Osteoblast (primary cell): Measurements from ENCODE around the gene CPT1B. TPM values are rescaled to one million over a fixed set of nuclear protein-coding genes. Genes with fewer than 3 reads are reported as not detected.

Experiments
- DNase-seq: peaks from one replicate; pipeline ENCODE4 v3.0.0; 2011; ENCODE audit warnings: low spot score, mixed read lengths; ENCODE audit not compliant: insufficient read length; ENCODE audit errors: missing footprints
- H2AFZ ChIP-seq: 2 replicates; pipeline ENCODE4 v1.6.0; 2011; ENCODE audit warnings: mild to moderate bottlenecking, low read length
- H3K27ac ChIP-seq: 2 replicates; pipeline ENCODE4 v1.5.1; 2011; ENCODE audit warnings: mild to moderate bottlenecking, low read depth, low read length, moderate library complexity
- H3K27me3 ChIP-seq: 2 replicates; pipeline ENCODE4 v1.6.0; 2012; ENCODE audit warnings: mild to moderate bottlenecking, control low read depth, inconsistent platforms, low read length, moderate library complexity; ENCODE audit not compliant: insufficient read depth
- H3K36me3 ChIP-seq: 2 replicates; pipeline ENCODE4 v1.5.1; 2011; ENCODE audit warnings: mild to moderate bottlenecking, low read length, control low read depth, moderate library complexity; ENCODE audit not compliant: insufficient read depth
- H3K4me1 ChIP-seq: 2 replicates; pipeline ENCODE4 v1.5.1; 2011; ENCODE audit warnings: mild to moderate bottlenecking, low read length, control low read depth, moderate library complexity; ENCODE audit not compliant: insufficient read depth
- H3K4me2 ChIP-seq: 2 replicates; pipeline ENCODE4 v1.6.0; 2011; ENCODE audit warnings: mild to moderate bottlenecking, low read length; ENCODE audit not compliant: insufficient read depth
- H3K4me3 ChIP-seq: fragments of 200-600 bp; sonication (generic); 3 replicates; pipeline ENCODE4 v1.5.1; 2012; ENCODE audit warnings: mild to moderate bottlenecking, low read length, inconsistent platforms; ENCODE audit not compliant: insufficient read depth
- H3K79me2 ChIP-seq: 2 replicates; pipeline ENCODE4 v1.6.0; 2012; ENCODE audit warnings: mild to moderate bottlenecking, low read length, control low read depth, inconsistent platforms; ENCODE audit not compliant: insufficient read depth
- H3K9me3 ChIP-seq: 2 replicates; pipeline ENCODE4 v1.5.1; 2011; ENCODE audit warnings: low read depth, low read length, control low read depth
- H4K20me1 ChIP-seq: 2 replicates; pipeline ENCODE4 v1.6.0; 2012; ENCODE audit warnings: mild to moderate bottlenecking, low read length, control low read depth; ENCODE audit not compliant: insufficient read depth
- CTCF ChIP-seq: IDR thresholded peaks from 2 replicates; pipeline ENCODE4 v1.5.1; 2011; ENCODE audit warnings: mild to moderate bottlenecking, low read depth, low read length, moderate library complexity; ENCODE audit errors: extremely low read depth
- total RNA-seq: library from RNA; depleted of rRNA; stranded (reverse); fragments of >200 nt; gene quantifications from 2 replicates; pipeline ENCODE4 v1.2.3, GENCODE V29; 2012

The CPT1B gene
- total RNA-seq, 1 donor, result 1.8 TPM

GRCh38 chr22:50595189-50595588, 17.0 kb upstream of the CPT1B start:
- H3K4me1 ChIP-seq, result no peaks in the 10 kb centered on the region
- H3K27me3 ChIP-seq, result peaks cover 9% of the 10 kb centered on the region
- no peaks in the 10 kb centered on the region for H3K9me3 ChIP-seq
- no peaks in the 10 kb centered on the region for H3K79me2 ChIP-seq
- no peak overlapping the region for H3K4me3 ChIP-seq
- H3K27ac ChIP-seq, result no peak overlapping the region
- H2AFZ ChIP-seq, result no peak overlapping the region
- H3K36me3 ChIP-seq, result no peaks in the 10 kb centered on the region
- peak; percentile 37 for DNase-seq
- H3K4me2 ChIP-seq, result no peak overlapping the region
- no peak for TF ChIP-seq CTCF
- H4K20me1 ChIP-seq, result peaks cover 4% of the 10 kb centered on the region

GRCh38 chr22:50587407-50587806, 9.2 kb upstream of the CPT1B start:
- peak; percentile 1 for DNase-seq
- no peak overlapping the region for H3K4me3 ChIP-seq
- H3K4me1 ChIP-seq, result peaks cover 7% of the 10 kb centered on the region
- peaks cover 4% of the 10 kb centered on the region for H3K79me2 ChIP-seq
- H3K9me3 ChIP-seq, result no peaks in the 10 kb centered on the region
- no peaks in the 10 kb centered on the region for H3K36me3 ChIP-seq
- no peak for TF ChIP-seq CTCF
- H2AFZ ChIP-seq, result no peak overlapping the region
- H3K27me3 ChIP-seq, result peaks cover 3% of the 10 kb centered on the region
- H4K20me1 ChIP-seq, result no peaks in the 10 kb centered on the region
- H3K4me2 ChIP-seq, result no peak overlapping the region
- no peak overlapping the region for H3K27ac ChIP-seq

GRCh38 chr22:50586416-50586815, 8.2 kb upstream of the CPT1B start:
- H3K9me3 ChIP-seq, result no peaks in the 10 kb centered on the region
- TF ChIP-seq CTCF, result no peak
- peak; percentile 22 for DNase-seq
- H3K27ac ChIP-seq, result no peak overlapping the region
- H3K27me3 ChIP-seq, result peaks cover 3% of the 10 kb centered on the region
- no peaks in the 10 kb centered on the region for H3K36me3 ChIP-seq
- H3K4me1 ChIP-seq, result peaks cover 14% of the 10 kb centered on the region
- no peak overlapping the region for H3K4me2 ChIP-seq
- peaks cover 11% of the 10 kb centered on the region for H3K79me2 ChIP-seq
- no peak overlapping the region for H3K4me3 ChIP-seq
- H2AFZ ChIP-seq, result no peak overlapping the region
- H4K20me1 ChIP-seq, result no peaks in the 10 kb centered on the region

- Histone ChIP-seq H3K4me2 (no peak overlapping the region), H3K27ac (no peak overlapping the region), H3K79me2 (peaks cover 13% of the 10 kb centered on the region), H2AFZ (no peak overlapping the region), H3K9me3 (no peaks in the 10 kb centered on the region), H3K4me1 (peaks cover 14% of the 10 kb centered on the region), H4K20me1 (no peaks in the 10 kb centered on the region), H3K27me3 (peaks cover 2% of the 10 kb centered on the region), H3K4me3 (no peak overlapping the region), H3K36me3 (no peaks in the 10 kb centered on the region)
- TF ChIP-seq CTCF, result no peak
- peak; percentile 23 for DNase-seq
Observed at GRCh38 chr22:50585781-50586180, 7.6 kb upstream of the CPT1B start.
